ENCODE results near the gene THUMPD3.

DNA sequence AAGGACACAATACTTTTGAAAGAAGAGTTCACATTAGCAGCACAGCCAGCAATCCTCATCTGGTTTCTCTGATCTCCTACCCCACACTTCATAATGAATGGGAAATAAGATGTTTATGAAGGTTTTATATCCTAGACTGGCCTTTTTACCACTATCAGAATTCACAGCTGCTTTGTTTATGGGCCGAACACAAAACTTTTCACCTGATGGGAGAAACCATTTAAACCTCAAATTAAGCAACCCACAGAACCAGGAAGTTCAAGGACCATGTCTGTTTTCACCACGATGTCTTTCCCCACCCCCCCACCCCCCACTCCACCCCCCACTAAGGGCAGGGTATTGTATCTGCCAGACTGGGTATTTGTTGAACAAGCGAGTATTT lies 23.2 kb downstream of the THUMPD3 start:
- TF ChIP-seq POLR2A (IDR thresholded peaks at IDR 0.05): no peak
- TF ChIP-seq, protein P1, sequence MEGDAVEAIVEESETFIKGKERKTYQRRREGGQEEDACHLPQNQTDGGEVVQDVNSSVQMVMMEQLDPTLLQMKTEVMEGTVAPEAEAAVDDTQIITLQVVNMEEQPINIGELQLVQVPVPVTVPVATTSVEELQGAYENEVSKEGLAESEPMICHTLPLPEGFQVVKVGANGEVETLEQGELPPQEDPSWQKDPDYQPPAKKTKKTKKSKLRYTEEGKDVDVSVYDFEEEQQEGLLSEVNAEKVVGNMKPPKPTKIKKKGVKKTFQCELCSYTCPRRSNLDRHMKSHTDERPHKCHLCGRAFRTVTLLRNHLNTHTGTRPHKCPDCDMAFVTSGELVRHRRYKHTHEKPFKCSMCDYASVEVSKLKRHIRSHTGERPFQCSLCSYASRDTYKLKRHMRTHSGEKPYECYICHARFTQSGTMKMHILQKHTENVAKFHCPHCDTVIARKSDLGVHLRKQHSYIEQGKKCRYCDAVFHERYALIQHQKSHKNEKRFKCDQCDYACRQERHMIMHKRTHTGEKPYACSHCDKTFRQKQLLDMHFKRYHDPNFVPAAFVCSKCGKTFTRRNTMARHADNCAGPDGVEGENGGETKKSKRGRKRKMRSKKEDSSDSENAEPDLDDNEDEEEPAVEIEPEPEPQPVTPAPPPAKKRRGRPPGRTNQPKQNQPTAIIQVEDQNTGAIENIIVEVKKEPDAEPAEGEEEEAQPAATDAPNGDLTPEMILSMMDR (IDR thresholded peaks at IDR 0.05): no peak
